ENCODE data around the gene ITGA2B.
"Not testable (repeated sequence)": the region's sequence is repeated elsewhere in the genome, so short reads cannot be mapped to it uniquely, and the experiment has no call there.

Gene ITGA2B

DNA sequence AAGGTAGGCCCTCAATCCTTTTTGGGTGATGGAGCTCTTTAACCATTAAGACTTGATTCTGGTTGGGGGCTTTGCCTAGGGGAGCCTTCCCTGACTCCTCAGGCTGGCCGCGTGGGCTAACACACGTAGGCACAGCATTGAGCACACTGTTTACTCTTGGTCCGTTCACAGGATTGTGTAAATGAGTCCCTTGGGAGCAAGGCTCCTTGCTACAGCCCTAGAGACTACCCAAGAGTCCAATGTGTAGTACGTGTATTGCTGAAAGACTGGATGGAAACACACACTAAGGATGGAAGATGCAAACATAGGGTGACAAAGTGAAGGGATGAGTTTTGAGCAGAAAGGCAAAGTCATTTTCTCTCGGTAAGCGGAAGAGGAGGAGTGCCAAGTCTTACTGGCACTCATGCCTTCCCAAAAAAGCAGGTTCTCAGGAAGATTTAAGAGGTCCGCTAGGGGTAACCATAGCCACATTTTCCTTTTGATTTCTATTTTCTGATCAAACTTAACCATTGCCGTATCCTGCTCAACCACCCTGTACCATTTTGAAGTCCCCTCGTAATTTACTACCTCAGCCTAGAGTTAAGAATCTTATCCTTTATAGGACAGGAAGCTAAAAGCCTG lies 911 bp upstream of the ITGA2B start:
- no peak for ATAC-seq

DNA sequence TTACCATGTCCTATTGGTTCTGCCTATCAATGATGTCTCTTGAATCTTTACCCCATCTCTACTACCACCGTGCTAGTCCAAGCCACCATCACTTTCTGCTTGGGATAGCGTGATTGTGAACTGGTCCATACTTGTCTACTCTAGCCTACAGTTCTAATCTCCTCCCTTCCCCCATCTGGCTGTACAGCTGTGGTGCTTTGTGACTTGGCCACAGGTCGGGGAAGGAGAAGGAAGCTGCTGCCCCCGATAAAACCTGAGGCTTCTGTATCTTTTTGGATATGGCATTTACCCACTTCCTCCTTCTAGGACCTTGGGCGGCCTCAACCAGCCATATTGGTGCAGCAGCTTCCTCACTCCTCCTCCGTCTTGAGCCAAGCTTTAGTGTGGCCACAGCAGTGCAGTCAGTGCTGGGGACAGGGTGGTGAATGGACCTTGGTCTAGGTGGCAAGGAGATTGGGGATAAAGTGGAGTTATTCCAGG lies 314 bp upstream of the ITGA2B start:
- no peak for ATAC-seq

DNA sequence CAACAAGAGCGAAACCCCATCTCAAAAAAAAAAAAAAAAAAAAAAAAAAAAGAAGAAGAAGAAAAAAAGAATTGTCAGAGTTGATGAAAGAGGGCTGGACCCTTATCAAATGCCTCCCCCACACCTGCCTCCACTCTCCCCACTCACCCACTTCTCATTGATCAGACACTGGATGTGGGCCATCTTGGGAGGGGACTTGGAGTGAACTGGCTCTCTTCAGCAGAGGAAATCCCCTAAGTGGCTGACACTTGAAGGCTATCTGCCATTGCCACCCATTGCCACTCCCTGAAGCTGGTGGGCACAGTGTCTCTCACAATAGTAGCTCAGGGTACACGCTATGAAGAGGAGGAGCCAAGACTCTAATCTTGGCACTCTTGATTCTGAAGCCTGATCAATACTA lies 1.6 kb downstream of the ITGA2B start:
- no peak for ATAC-seq

DNA sequence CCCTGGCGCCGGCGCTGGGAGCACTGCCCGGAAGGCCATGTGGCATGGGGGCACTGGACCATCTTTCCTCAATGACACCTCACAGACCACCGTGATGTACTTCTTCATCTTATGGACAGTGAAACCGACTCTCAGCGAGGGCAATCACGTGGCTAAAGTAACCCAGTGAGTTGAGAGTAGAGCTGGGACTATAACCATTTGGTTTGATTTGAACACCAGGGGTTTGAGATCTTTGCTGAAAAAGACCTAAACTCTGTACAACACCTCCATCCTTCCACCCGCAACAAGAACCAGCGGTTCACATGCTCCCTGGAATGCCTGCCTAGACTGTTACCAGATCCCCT lies 3.3 kb downstream of the ITGA2B start:
- ATAC-seq = no peak

DNA sequence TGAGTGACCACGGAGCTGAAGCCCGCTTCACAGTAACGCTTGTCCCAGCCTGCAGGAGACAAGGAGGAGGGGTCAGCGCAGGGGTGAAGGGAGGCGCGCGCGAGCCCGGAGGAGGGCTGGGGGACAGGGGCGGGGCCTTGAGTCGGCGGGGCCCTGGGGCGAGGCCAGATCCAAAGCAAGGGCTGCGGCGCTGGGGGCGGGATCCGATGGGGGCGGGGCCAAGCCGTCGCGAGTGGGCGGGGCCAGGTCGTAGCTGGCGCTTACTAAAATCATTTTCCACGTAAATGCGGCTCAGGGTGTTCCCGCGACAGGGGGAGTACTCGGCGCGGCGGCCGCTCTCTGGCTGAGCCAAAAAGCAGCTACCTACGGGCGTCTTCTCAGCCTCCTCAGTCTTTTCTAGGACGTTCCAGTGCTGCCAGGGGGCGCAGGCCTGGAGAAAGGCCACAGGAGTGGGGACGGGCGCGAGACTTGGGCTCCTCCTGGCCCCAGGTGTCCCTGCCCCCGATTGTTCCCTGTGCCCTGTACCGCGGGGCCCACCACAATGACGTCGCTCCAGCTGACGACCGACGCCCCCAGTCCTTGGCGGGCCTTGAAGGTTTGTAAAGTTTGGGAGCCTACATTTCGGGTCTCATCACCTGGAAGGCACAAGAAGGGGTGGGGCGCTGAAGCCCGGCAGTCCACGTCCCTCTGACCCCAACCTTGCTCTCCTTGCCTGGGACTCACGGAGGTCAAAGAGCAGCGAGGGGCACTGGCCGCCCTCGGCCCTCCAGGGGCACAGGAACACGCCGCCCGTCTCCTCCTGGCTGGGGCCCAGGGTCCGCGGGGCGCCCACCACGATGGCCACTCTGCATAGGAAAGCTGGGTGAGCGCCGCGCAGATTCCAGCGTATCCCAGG lies 3.9 kb downstream of the ITGA2B start:
- peak; percentile 85 to 90 for ATAC-seq

DNA sequence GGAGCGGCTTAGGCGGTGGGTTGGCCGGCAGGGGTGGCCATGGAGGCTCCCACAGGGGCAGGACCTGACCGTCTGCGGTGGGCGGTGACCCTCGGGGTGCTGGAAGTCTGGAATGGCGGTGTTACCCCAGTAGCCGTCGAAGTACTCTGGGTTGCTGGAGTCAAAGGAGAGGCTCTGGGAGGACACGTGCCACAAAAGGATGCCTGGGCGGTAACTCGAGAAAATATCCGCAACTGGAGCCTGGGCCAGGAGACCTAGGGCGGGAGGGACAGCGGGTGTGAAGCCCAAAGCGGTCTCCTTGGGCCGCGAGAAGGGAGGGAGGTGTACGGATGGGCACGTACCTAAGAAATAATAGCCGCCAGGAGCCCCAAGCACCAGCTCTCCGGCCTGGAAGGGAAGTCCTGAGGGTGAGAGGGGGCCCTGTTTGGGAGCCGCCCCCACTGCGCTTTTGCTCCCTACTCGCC lies 4.6 kb downstream of the ITGA2B start:
- ATAC-seq = peak in 1 of 2 donors; percentile 4

DNA sequence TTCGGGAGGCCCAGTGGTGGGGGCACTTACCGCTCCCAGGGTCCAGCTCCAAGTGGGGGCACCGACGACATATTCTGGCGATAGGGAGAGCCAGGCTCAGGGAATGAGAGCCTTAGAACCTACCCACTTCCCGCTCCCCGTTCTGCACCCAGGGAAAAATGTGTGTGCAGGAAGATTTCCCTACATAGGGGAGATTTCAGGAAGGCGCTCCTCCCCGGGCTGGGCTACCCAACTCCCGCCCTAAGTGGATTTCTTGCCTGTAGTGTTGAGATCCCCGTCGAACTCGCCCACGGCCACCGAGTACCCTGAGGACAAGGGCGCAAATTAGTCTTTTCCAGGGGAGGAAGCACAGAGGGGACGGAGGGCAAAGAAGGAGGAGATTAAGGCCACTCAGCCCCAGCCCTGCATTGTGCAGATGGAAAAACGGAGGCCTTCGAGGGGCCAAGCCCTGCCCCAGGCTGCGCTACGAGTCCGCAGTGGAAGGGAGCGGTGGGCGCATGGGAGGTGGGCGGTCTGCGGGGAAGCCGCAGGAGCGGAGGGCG lies 5.1 kb downstream of the ITGA2B start:
- no peak for ATAC-seq

DNA sequence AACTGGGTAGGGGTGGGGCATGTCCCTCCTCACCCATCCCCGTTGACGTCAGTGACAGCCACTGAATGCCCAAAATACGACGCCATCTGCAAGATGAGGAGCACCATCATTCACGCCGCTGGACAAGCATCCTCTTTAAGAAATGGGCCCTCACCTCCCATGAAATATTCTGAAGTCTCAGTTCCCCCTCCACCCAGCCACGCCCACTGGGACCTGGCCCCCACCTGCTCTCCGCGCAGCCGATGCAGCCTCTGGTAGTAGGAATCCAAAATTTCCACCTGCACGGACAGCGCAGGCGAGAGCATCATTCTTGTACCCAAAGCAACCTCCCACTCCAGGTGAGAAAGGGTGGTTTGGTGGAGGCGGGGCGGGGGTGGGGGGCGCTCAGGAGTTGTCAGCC lies 5.6 kb downstream of the ITGA2B start:
- no peak for ATAC-seq

DNA sequence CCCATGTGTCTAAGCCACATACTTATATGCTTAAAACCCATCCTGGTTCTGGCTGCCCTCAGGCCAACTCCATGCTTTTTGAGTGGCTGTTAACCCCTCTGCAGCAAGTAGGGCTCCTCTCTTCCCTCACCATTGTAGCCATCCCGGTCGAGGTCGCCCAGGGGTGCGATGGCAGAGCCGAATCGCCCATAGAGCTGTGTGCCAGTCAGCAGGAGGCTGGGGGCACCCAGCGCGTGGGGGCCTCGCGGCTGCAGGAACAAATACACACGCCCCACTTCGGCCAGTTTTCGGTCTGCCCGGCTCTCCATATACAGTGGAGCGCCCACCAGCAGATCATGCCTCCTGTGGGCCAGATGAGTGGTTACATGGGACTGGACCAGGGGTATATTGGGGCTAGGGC lies 6.1 kb downstream of the ITGA2B start:
- ATAC-seq = no peak

DNA sequence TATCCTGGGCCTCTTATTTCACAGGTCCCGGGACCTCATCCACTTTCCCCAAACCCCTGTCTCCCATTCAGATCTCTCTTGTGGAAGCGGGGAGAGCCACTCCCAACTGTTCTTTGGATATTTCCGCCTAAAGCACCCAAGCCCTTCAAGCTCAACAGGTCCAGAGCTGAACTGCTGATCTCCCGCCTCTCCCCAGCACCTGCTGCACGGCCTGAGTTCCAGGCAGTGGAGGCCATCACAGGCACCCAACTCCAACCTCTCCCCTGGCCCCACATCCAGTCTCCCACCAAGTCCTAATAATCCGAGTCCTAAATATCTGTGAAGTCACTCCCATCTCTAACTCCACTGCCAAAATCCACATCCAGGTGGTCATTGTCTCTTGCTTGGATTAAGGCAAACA lies 6.5 kb downstream of the ITGA2B start:
- ATAC-seq = no peak

DNA sequence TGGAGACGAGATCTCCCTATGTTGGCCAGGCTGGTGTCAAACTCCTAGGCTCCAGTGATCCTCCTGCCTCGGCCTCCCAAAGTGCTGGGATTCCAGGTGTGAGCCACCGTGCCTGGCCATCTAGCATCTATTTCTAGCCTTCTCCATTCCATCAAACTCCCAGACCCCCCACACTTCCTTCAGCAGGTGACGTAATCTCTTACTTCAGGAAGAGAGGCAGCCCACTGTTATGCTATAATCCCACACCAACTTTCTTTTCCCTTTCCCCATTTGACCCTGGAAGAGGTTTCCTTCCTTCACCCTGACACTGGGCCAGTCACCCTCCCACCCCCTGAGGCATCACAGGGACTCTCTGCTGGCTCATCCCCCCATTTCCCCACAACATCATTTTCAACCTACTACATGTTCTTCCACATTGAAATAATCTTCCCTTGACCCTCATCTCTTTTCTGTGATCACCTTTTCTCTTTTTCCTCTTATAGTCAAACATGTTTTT lies 7.6 kb downstream of the ITGA2B start:
- no peak for ATAC-seq

DNA sequence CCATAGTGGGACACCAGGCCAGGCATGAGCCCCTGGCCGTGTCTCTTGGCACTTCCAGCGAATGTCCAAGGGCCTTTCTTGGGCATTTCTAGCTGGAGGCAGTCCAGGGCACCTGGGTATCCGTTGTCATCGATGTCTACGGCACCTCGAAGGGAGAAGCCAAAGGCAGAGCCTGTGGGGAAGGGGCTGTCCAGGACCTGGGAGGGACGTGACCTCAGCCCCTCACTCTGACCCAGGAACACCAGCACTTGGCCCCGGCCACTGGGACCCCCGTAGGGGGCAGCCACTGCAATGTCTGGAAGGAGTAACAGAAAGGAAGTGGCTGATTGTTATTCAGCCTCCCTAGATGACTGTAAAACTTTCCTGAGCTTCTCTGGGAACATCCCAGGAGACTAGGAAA lies 8.7 kb downstream of the ITGA2B start:
- ATAC-seq = no peak

DNA sequence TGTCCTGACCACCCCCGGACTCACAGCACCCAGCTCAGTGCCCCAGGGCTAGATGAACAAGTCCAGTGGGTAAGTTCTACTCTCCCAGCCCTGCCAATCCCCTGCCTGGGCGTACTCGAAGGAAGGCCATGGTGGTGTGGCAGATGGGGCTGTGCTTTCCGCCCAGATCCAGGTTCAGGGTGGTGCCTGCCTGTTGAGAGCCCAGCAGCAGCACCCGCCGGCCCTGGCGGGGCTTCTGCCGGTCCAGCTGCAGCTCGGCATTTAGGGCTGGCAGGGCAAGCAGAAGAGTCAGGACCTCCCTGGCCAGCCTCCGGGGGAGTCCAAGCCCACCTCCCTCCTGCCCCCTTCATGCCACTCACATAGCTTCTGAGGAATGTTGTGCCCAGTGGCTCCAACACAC lies 9.6 kb downstream of the ITGA2B start:
- no peak for ATAC-seq

DNA sequence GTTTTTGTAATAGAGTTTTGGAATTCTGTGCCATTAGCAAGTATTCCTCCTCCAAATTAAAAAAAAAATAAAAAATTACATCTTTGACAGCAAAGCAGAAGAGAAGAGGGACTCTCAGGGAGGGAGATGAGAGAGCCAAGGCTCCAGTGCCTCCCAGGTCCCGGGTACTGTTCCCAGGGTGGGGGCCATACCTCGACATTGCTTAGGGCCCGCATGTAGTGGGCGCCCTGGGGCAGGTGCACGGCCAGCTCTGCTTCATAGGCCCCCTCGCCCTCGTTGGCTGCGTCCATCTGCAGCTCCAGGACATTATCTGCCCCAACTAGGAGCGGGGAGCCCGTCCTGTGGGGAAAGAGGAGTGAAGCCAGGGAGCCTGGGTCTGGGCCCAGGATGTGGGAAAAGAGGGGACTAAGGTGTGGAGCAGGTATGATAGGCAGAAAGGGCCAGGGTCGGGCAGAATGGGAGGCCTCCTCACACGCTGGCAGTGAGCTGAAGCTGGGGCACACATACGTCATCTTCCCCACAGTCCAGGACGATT lies 11.2 kb downstream of the ITGA2B start:
- ATAC-seq = no peak

DNA sequence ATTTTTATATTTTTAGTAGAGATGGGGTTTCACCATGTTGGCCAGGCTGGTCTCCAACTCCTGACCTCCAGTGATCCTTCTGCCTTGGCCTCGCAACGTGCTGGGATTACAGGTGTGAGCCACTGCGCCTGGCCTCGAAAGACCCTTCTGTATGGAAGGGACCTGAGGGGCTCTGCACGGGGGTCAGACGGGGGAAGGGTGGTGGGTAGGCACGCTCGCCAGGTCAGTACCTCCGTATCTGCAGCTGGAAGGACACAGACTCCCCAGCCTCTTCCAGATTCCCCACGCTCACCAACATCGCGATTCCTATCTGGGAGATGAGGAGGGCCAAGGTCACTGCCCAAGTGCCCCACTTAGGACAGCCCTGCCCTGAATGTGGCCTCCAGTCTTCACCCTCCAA lies 12.7 kb downstream of the ITGA2B start:
- ATAC-seq = no peak

DNA sequence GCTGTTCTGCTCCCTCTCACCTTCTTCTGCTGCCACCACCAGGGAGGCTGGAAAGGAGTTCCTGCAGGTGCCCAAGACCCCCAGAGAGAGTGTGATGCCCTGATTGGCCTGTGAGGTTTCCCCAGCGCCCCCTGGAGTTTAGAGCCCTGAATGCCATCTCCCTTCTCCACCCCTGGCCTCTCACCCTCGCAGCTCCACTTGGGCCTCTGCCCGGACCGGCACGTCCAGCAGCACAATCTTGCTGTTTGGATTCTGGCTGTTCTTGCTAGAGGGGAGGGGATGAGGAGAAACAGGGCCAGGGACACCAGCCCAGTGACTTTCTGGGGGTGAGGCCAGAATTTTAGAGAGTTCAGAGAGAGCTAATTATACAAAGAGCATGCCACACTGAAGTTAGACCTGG lies 13.3 kb downstream of the ITGA2B start:
- no peak for ATAC-seq

DNA sequence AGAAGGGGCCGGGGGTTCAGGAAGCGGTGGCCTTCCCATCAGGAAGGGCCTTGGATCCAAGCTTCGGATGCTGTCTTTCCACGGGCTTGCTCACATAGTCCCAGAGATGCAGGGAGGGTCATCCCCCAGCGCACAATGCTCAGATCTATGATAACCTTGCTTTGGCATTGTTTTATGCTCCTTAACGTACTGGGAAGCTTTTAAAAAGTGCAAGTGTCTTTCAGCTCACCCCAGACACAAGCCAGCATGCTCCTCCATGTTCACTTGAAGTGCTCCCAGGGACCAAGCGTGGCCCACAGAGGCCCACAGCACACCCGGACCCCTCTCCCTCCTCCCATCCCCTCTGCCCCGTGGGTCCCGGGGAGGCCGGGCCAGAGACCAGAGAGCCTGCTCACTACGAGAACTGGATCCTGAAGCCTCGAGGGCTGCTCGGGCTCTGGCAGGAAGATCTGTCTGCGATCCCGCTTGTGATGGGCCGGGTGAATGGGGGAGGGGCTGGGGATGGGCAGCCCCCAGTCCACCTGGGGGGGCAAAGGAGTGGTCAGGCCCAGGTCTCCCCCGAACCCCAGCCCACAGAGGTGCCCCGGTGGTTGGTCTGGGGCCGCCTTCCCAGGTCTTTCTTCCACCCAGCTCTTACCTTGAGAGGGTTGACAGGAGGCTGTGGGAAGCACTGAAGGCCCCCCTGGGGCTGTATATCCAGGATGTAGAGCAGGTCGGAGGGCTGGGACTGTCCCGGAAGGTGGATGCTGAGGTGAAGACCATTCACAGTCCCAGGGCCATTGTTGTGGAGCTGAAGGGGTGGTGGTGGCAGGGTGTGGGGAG lies 14.0 kb downstream of the ITGA2B start:
- ATAC-seq = no peak

DNA sequence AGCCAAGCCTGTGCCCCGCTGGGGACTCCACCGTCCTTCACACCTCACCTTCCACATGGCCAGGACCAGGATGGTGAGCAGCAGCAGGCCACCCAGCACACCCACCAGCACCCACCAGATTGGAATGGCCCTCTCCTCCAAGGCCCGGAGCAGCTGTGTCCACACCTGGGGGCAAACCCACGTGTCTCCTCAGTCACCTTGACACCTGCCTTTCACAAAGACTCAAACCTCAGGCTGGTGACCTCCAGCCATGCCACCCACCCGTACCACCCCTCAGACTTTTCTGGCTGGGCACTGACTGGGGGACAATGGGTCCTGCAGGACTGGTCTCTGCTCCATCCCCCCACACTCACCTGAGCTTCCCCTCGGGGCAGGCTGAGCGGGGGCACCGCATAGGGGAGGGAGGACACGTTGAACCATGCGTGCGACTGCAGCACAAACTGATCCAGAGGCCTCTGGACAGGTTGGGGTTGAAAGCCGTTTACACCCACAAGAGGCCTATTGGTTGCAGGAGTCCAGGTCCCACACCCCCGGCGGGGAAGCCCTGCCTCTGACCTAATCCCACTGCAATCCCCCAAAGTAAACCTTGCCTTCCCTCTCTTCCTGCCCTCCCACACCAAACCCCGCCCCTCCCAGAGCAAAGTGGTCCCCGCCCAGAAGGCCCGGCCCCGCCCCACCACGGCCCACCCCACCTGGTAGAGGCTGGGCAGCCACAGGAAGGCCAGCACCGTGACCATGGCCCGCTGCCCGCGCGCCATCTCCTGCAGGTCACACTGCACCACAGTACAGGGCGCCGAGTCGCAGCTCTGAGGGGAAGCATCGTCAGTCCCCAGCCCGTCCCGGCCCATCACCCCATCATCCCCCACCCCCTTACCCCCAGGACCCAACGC lies 14.9 kb downstream of the ITGA2B start:
- no peak for ATAC-seq

DNA sequence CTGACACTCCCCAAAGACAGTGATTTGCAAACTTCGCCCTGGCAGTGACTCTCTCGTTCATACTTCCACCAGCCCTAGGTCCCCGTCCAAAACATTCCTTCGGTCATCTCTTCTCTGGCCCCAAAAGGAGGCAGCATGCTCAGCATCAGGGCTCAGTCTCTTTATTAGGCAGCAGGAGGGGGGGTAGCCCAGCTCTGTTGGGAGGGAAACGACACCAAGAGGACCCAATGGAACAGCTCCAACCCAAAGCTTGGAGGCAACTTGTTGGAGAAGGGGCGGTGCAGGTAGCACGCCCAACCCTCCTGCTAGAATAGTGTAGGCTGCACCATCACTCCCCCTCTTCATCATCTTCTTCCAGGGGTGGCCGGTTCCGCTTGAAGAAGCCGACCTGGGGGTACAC lies 17.4 kb downstream of the ITGA2B start:
- no peak for ATAC-seq

DNA sequence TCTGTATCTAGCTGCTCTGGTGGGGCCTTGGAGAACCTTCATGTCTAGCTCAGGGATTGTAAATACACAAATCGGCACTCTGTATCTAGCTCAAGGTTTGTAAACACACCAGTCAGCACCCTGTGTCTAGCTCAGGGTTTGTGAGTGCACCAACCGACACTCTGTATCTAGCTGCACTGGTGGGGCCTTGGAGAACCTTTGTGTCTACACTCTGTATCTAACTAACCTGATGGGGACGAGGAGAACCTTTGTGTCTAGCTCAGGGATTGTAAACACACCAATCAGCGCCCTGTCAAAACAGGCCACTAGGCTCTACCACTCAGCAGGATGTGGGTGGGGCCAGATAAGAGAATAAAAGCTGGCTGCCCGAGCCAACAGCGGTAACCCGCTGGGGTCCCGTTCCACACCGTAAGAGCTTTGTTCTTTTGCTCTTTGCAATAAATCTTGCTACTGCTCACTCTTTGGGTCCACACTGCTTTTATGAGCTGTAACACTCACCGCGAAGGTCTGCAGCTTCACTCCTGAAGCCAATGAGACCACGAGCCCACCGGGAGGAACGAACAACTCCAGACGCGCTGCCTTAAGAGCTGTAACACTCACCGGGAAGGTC lies 19.9 kb downstream of the ITGA2B start:
- not testable (repeated sequence) for ATAC-seq

All from activated CD4-positive, CD25-positive, alpha-beta regulatory T cell treated with anti-CD3 and anti-CD28 coated beads, Interleukin-2, amount 50 U/mL, for 24 hours (primary cell).